ENCODE measurements around the gene NPPC. TPM values are rescaled to one million over a fixed set of nuclear protein-coding genes. Genes with fewer than 3 reads are reported as not detected.

The NPPC gene
- total RNA-seq, 2 experiments from 2014 or later: not detected

DNA sequence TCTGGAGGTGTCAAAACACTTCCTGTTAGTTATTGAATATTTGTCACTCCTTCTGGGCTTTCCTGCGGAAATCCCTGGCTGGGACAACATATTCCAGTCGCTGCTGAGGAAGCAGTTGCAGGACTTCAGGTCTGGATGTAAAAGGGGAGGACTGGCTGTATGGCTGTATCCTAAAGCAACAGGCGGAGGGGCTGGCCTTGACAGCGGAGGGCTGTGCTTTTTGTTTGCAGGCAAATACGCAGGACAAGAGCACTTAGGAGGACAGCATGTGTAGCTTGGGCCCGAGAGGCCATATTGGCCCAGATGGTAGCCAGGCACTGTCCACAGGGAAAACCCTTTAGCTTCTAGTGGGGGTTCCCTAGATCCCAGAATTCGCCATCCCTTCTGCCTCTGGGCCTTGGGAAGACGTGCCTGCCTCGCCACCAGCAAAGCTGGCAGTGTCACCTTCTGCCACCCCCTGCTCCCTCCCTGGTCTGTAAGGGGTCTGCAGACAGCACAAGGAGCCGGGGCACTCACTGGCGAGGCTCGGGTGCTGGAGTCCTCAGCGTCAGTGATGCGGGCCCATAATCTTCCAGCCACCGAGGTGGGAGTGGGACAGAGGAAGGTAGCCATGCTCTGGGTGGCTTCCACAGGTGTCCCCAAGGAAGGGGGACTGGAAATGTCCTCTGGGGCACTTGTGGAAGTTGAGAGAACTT lies 6.7 kb downstream of the NPPC start:
- POLR2A ChIA-PET: no interaction called here
- intact Hi-C loops (cut with micrococcal nuclease; ENCODE audit: unreplicated experiment): no loop called here
- BruUV-seq (replicated peaks): no TSS peak

DNA sequence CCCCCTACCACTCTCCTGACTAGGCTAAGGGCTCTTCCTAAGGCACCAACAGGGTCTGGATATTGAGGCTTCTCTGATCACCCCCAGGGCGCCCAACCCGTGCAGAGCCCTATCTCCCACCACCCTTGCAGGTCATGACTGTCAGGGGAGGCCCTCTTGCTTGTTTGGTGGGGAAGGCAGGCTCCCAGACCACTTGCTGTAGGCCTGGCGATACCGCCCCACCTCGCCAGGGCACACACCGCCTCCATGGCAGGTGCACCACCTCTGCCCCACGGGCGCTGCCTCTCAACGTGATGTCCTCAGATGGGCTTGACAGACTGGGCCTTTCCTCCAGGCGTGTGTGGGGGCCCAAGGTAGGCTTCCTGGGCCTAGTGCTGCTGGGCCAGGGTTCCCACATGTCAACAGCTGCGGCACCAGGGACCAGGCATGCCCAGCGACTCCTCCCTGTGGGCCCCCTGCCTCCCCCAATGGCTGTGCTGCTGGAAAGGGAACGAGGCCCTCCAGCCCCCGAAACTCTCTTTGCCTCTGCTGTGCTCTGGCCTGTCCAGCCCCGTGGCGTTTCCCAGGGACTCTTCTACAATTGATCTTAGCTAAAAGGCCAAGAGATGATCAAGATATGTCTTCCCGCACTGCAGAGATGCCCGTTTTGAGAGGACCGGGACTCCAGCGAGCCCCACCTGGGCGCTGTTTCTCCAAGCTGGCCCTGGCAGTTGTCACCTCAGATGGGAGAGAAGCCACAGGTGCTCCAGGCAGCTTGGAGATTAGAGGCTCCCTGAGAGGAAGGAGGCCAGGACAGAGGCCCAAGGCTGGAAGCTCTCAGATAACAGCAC lies 7.5 kb downstream of the NPPC start:
- TF ChIP-seq, protein P1, sequence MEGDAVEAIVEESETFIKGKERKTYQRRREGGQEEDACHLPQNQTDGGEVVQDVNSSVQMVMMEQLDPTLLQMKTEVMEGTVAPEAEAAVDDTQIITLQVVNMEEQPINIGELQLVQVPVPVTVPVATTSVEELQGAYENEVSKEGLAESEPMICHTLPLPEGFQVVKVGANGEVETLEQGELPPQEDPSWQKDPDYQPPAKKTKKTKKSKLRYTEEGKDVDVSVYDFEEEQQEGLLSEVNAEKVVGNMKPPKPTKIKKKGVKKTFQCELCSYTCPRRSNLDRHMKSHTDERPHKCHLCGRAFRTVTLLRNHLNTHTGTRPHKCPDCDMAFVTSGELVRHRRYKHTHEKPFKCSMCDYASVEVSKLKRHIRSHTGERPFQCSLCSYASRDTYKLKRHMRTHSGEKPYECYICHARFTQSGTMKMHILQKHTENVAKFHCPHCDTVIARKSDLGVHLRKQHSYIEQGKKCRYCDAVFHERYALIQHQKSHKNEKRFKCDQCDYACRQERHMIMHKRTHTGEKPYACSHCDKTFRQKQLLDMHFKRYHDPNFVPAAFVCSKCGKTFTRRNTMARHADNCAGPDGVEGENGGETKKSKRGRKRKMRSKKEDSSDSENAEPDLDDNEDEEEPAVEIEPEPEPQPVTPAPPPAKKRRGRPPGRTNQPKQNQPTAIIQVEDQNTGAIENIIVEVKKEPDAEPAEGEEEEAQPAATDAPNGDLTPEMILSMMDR (conservative IDR thresholded peaks at IDR 0.05; ENCODE audit: low read length): no peak
- no peak for TF ChIP-seq EZH2phosphoT487 (IDR thresholded peaks at IDR 0.05; ENCODE audit: borderline replicate concordance, low read depth, low read length)
- Histone ChIP-seq H3K9me2 (ENCODE audit: insufficient read depth, low read length) (no peaks in the 10 kb centered on the region), H3K27ac (ENCODE audit: low read depth, low read length, poor library complexity, severe bottlenecking) (no peak overlapping the region), H3K4me3 (ENCODE audit: low read depth, low read length, poor library complexity, severe bottlenecking) (no peak overlapping the region), H3K4me1 (ENCODE audit: insufficient read depth, low read length, poor library complexity, severe bottlenecking) (no peaks in the 10 kb centered on the region), H4K20me1 (ENCODE audit: insufficient read depth, low read length) (no peaks in the 10 kb centered on the region), H3K9me3 (ENCODE audit: low read length) (no peaks in the 10 kb centered on the region), H3K79me2 (ENCODE audit: insufficient read depth, low read depth, low read length) (no peaks in the 10 kb centered on the region), H2AFZ (ENCODE audit: low read length) (no peak overlapping the region), H3K4me2 (ENCODE audit: low read length) (no peak overlapping the region), H3K36me3 (ENCODE audit: insufficient read depth, low read length) (no peaks in the 10 kb centered on the region)
- intact Hi-C loops (cut with micrococcal nuclease; ENCODE audit: unreplicated experiment): no loop called here
- no TSS peak for BruUV-seq (replicated peaks)
- ChIA-PET CTCF (ENCODE audit: unreplicated experiment) (no interaction called here), POLR2A (no interaction called here)
- DNase-seq (ENCODE audit: low spot score): no peak

More for the DNA sequence above, 6.7 kb downstream of the NPPC start:
- Histone ChIP-seq H2AFZ (ENCODE audit: low read length) (no peak overlapping the region), H4K20me1 (ENCODE audit: insufficient read depth, low read length) (no peaks in the 10 kb centered on the region), H3K9me2 (ENCODE audit: insufficient read depth, low read length) (no peaks in the 10 kb centered on the region), H3K4me3 (ENCODE audit: low read depth, low read length, poor library complexity, severe bottlenecking) (no peak overlapping the region), H3K4me1 (ENCODE audit: insufficient read depth, low read length, poor library complexity, severe bottlenecking) (no peaks in the 10 kb centered on the region), H3K79me2 (ENCODE audit: insufficient read depth, low read depth, low read length) (no peaks in the 10 kb centered on the region), H3K9me3 (ENCODE audit: low read length) (no peaks in the 10 kb centered on the region), H3K36me3 (ENCODE audit: insufficient read depth, low read length) (no peaks in the 10 kb centered on the region), H3K4me2 (ENCODE audit: low read length) (no peak overlapping the region), H3K27ac (ENCODE audit: low read depth, low read length, poor library complexity, severe bottlenecking) (no peak overlapping the region)
- CTCF ChIA-PET (ENCODE audit: unreplicated experiment): no interaction called here
- TF ChIP-seq, protein P1 (conservative IDR thresholded peaks at IDR 0.05; ENCODE audit: low read length): no peak
- no peak for TF ChIP-seq EZH2phosphoT487 (IDR thresholded peaks at IDR 0.05; ENCODE audit: borderline replicate concordance, low read depth, low read length)
- no peak for DNase-seq (ENCODE audit: low spot score)

All from OCI-LY7 (cell line).